ENCODE measurements around the gene MCUB. TPM values are rescaled to one million over a fixed set of nuclear protein-coding genes. Genes with fewer than 3 reads are reported as not detected.
A peak's percentile ranks its signal among the peaks of the same experiment; 100 is the strongest.

Gene MCUB
- polyA plus RNA-seq, 3 donors, result 117 to 125 (median 123) TPM

DNA sequence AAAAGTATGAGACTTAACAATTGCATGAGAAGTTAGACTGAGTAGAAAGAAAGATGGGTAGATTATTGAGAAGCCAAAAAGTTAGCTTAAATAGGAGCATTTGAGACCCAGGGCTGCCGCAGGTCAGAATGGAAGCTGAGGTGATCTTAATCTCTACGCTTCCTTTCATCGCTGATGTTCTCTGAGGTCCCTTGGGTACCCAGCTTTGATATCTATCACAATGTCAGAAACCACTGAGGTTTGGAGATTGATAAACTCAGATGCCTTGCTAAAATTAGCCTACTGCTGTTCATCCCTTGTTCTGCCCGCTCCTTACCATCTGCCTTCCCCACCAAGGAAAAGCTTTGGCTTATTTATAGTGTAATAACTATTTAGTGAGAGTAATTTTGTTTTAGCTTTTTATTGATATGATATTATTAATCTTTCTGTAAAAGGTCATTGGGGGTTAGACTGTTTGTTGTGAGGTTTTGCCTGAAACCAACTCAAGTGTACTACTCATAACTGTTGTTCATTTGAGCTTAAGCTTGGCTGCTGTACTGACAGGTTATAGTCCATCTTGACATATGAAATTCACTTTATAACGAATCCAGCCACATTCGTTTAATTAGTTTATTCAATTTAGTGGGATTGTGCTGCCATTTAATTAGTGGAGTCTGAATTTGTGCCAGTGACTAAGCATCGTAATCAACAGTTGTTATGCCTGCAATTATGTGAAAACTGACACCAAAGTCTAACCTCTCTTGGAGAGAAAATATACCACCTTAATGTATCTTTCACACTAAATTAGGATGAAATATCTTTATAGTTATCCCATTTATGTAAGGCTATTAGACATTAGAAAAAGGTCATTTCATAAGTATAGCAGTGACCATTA is 15.1 kb downstream of the MCUB start:
- TF ChIP-seq, protein P1, sequence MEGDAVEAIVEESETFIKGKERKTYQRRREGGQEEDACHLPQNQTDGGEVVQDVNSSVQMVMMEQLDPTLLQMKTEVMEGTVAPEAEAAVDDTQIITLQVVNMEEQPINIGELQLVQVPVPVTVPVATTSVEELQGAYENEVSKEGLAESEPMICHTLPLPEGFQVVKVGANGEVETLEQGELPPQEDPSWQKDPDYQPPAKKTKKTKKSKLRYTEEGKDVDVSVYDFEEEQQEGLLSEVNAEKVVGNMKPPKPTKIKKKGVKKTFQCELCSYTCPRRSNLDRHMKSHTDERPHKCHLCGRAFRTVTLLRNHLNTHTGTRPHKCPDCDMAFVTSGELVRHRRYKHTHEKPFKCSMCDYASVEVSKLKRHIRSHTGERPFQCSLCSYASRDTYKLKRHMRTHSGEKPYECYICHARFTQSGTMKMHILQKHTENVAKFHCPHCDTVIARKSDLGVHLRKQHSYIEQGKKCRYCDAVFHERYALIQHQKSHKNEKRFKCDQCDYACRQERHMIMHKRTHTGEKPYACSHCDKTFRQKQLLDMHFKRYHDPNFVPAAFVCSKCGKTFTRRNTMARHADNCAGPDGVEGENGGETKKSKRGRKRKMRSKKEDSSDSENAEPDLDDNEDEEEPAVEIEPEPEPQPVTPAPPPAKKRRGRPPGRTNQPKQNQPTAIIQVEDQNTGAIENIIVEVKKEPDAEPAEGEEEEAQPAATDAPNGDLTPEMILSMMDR (IDR thresholded peaks at IDR 0.05), result no peak
- H3K4me1 Mint-ChIP-seq, result peaks cover 16% of the 10 kb centered on the region
- peaks cover 0 to 1% (median 0%) of the 10 kb centered on the region in 3 donors for H3K27me3 Mint-ChIP-seq (ENCODE audit: low read depth in 3 of 3)
- H3K79me2 ChIP-seq (ENCODE audit: insufficient read depth, low read length), result peaks cover 85% of the 10 kb centered on the region
- H3K9me3 Mint-ChIP-seq, result peaks cover 3 to 12% (median 8%) of the 10 kb centered on the region in 7 donors
- 100% methylated on average over 1 of the region's 7 CpGs for WGBS (ENCODE audit: insufficient coverage)
- no peak overlapping the region for H2AFZ ChIP-seq (ENCODE audit: insufficient read depth, low read depth, low read length, poor library complexity, severe bottlenecking)
- intact Hi-C loops (cut with micrococcal nuclease), result no loop called here
- H3K4me3 Mint-ChIP-seq, result no peak overlapping the region
- peaks cover 0 to 6% of the 10 kb centered on the region in 2 donors for H3K9me3 ChIP-seq (replicated peaks in 1 of 2; ENCODE audit: control insufficient read depth in 1 of 2, insufficient read depth in 1 of 2, low read length in 2 of 2)
- no peak overlapping the region for H3K4me2 ChIP-seq (replicated peaks; ENCODE audit: extremely low read depth, low read length, poor library complexity, severe bottlenecking)
- peaks cover 0 to 3% of the 10 kb centered on the region in 2 donors for H3K4me1 ChIP-seq (ENCODE audit: control insufficient read depth in 1 of 2, insufficient read depth in 2 of 2, low read length in 2 of 2)
- no peak overlapping the region for H3K27ac ChIP-seq (ENCODE audit: low read depth in 1 of 2, low read length in 2 of 2)
- H3K27ac Mint-ChIP-seq, result no peak overlapping the region
- H3K9ac ChIP-seq (ENCODE audit: insufficient read depth, low read length, poor library complexity, severe bottlenecking), result no peak overlapping the region
- H3K27me3 ChIP-seq (ENCODE audit: control insufficient read depth in 2 of 2, insufficient read depth in 2 of 2, low read length in 2 of 2), result no peaks in the 10 kb centered on the region
- peaks cover 0 to 6% of the 10 kb centered on the region in 2 donors for H3K36me3 ChIP-seq (replicated peaks in 1 of 2; ENCODE audit: control insufficient read depth in 1 of 2, insufficient read depth in 2 of 2, low read length in 2 of 2)
- no peak for DNase-seq
- H4K20me1 ChIP-seq (ENCODE audit: insufficient read depth, low read length), result peaks cover 94% of the 10 kb centered on the region
- peaks cover 9 to 37% of the 10 kb centered on the region in 2 donors for H3K36me3 Mint-ChIP-seq
- no peak overlapping the region for H3K4me3 ChIP-seq (replicated peaks in 1 of 3; ENCODE audit: low read depth in 2 of 3, low read length in 3 of 3)

DNA sequence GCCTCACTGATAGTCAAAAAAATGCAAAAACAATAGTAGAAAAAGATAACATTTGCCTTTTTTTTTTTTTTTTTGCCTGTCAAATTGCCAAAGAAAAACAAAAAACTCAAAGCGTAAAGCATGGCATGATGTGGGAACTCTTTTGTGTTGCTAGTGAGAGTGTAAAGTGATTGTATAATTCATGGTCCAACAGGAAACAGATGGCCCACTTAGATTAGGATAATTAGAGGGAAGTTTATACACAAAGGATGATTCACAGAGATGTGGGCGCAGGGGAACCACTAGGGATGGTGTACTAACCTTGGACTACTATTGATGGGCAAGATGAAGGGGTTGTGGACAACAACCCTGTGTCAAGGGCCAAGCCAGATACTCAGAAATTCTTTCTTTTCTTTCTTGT is 16.4 kb downstream of the MCUB start:
- Histone ChIP-seq H4K20me1 (ENCODE audit: insufficient read depth, low read length) (peaks cover 81% of the 10 kb centered on the region), H3K27me3 (ENCODE audit: control insufficient read depth in 2 of 2, insufficient read depth in 2 of 2, low read length in 2 of 2) (no peaks in the 10 kb centered on the region), H3K79me2 (ENCODE audit: insufficient read depth, low read length) (peaks cover 74% of the 10 kb centered on the region), H3K4me2 (replicated peaks; ENCODE audit: extremely low read depth, low read length, poor library complexity, severe bottlenecking) (no peak overlapping the region), H3K9ac (ENCODE audit: insufficient read depth, low read length, poor library complexity, severe bottlenecking) (no peak overlapping the region), H3K27ac (ENCODE audit: low read depth in 1 of 2, low read length in 2 of 2) (no peak overlapping the region), H3K9me3 (replicated peaks in 1 of 2; ENCODE audit: control insufficient read depth in 1 of 2, insufficient read depth in 1 of 2, low read length in 2 of 2) (peaks cover 0 to 1% of the 10 kb centered on the region in 2 donors), H2AFZ (ENCODE audit: insufficient read depth, low read depth, low read length, poor library complexity, severe bottlenecking) (no peak overlapping the region), H3K36me3 (replicated peaks in 1 of 2; ENCODE audit: control insufficient read depth in 1 of 2, insufficient read depth in 2 of 2, low read length in 2 of 2) (peaks cover 0 to 4% of the 10 kb centered on the region in 2 donors), H3K4me1 (ENCODE audit: control insufficient read depth in 1 of 2, insufficient read depth in 2 of 2, low read length in 2 of 2) (peaks cover 0 to 3% of the 10 kb centered on the region in 2 donors), H3K4me3 (replicated peaks in 1 of 3; ENCODE audit: low read depth in 2 of 3, low read length in 3 of 3) (no peak overlapping the region)
- Mint-ChIP-seq H3K27ac (peak overlapping the region in 3 of 7 donors; percentile 1 to 77 (median 3)), H3K27me3 (ENCODE audit: low read depth in 3 of 3) (peaks cover 0 to 1% (median 0%) of the 10 kb centered on the region in 3 donors), H3K4me1 (peaks cover 16% of the 10 kb centered on the region), H3K4me3 (no peak overlapping the region), H3K36me3 (peaks cover 17 to 37% of the 10 kb centered on the region in 2 donors), H3K9me3 (peaks cover 0 to 13% (median 10%) of the 10 kb centered on the region in 7 donors)
- TF ChIP-seq, protein P1 (IDR thresholded peaks at IDR 0.05), result no peak
- intact Hi-C loops (cut with micrococcal nuclease), result no loop called here
- 29% methylated on average over 1 of the region's 2 CpGs for WGBS (ENCODE audit: insufficient coverage)
- DNase-seq, result peak in 2 of 3 donors; percentile 8 to 16

Measured in CD14-positive monocyte (primary cell).